ENCODE measurements around the gene UBE3D.

Gene UBE3D

GRCh38 chr6:82910820-82911219, 154.8 kb downstream of the UBE3D start:
- Histone ChIP-seq H3K4me3 (replicated peaks; ENCODE audit: insufficient read depth, low read length) (no peak overlapping the region), H3K27ac (replicated peaks) (no peak overlapping the region), H3K27me3 (ENCODE audit: insufficient read depth, poor library complexity, severe bottlenecking) (no peaks in the 10 kb centered on the region)
- TF ChIP-seq GABPA (IDR thresholded peaks at IDR 0.05; ENCODE audit: low read depth) (no peak), SPI1 (IDR thresholded peaks at IDR 0.05; ENCODE audit: borderline replicate concordance, low read depth) (no peak), POLR2AphosphoS5 (IDR thresholded peaks at IDR 0.05; ENCODE audit: low read depth) (no peak), REST (IDR thresholded peaks at IDR 0.05; ENCODE audit: insufficient replicate concordance, low read depth) (no peak), CTCF (IDR thresholded peaks at IDR 0.05; ENCODE audit: insufficient read depth, low read length) (no peak)
- no peak for DNase-seq (ENCODE audit: low read depth in 1 of 2, low spot score in 1 of 2)

GRCh38 chr6:82910395-82910794, 155.2 kb downstream of the UBE3D start:
- no peak for DNase-seq (ENCODE audit: low read depth in 1 of 2, low spot score in 1 of 2)
- Histone ChIP-seq H3K27me3 (ENCODE audit: insufficient read depth, poor library complexity, severe bottlenecking) (no peaks in the 10 kb centered on the region), H3K27ac (replicated peaks) (no peak overlapping the region)

GRCh38 chr6:82909551-82909950, 156.1 kb downstream of the UBE3D start:
- H3K27ac ChIP-seq (replicated peaks) = no peak overlapping the region
- H3K27me3 ChIP-seq (ENCODE audit: insufficient read depth, poor library complexity, severe bottlenecking) = no peaks in the 10 kb centered on the region
- no peak for DNase-seq (ENCODE audit: low read depth in 1 of 2, low spot score in 1 of 2)
- TF ChIP-seq POLR2AphosphoS5 (IDR thresholded peaks at IDR 0.05; ENCODE audit: low read depth) = no peak
- TF ChIP-seq REST (IDR thresholded peaks at IDR 0.05; ENCODE audit: insufficient replicate concordance, low read depth) = no peak
- no peak for TF ChIP-seq SPI1 (IDR thresholded peaks at IDR 0.05; ENCODE audit: borderline replicate concordance, low read depth)
- no peak for TF ChIP-seq CTCF (IDR thresholded peaks at IDR 0.05; ENCODE audit: insufficient read depth, low read length)
- TF ChIP-seq GABPA (IDR thresholded peaks at IDR 0.05; ENCODE audit: low read depth) = no peak
- no peak overlapping the region for H3K4me3 ChIP-seq (replicated peaks; ENCODE audit: insufficient read depth, low read length)

More at GRCh38 chr6:82910395-82910794, 155.2 kb downstream of the UBE3D start:
- no peak overlapping the region for H3K4me3 ChIP-seq (replicated peaks; ENCODE audit: insufficient read depth, low read length)
- TF ChIP-seq POLR2AphosphoS5 (IDR thresholded peaks at IDR 0.05; ENCODE audit: low read depth) (no peak), SPI1 (IDR thresholded peaks at IDR 0.05; ENCODE audit: borderline replicate concordance, low read depth) (no peak)

GRCh38 chr6:82908661-82909060, 157.0 kb downstream of the UBE3D start:
- TF ChIP-seq POLR2AphosphoS5 (IDR thresholded peaks at IDR 0.05; ENCODE audit: low read depth) (no peak), SPI1 (IDR thresholded peaks at IDR 0.05; ENCODE audit: borderline replicate concordance, low read depth) (no peak), CTCF (IDR thresholded peaks at IDR 0.05; ENCODE audit: insufficient read depth, low read length) (no peak), GABPA (IDR thresholded peaks at IDR 0.05; ENCODE audit: low read depth) (no peak), REST (IDR thresholded peaks at IDR 0.05; ENCODE audit: insufficient replicate concordance, low read depth) (no peak)
- H3K27ac ChIP-seq (replicated peaks) = no peak overlapping the region

More at GRCh38 chr6:82908661-82909060, 157.0 kb downstream of the UBE3D start:
- DNase-seq (ENCODE audit: low read depth in 1 of 2, low spot score in 1 of 2) = no peak
- H3K4me3 ChIP-seq (replicated peaks; ENCODE audit: insufficient read depth, low read length) = no peak overlapping the region
- no peaks in the 10 kb centered on the region for H3K27me3 ChIP-seq (ENCODE audit: insufficient read depth, poor library complexity, severe bottlenecking)
